ENCODE data around the gene NOS3. TPM values are rescaled to one million over a fixed set of nuclear protein-coding genes. Genes with fewer than 3 reads are reported as not detected.

The NOS3 gene
- total RNA-seq (ENCODE audit: unreplicated experiment) = 0.86 TPM
- long read RNA-seq, partial matches to known transcripts = 1 of 1 reads
- long read RNA-seq, other reads (novel, unspliced or antisense) = 0 of 1 reads

GRCh38 chr7:150990416-150991186 lies at the start of gene NOS3:
Gene NOS3 (plus strand): TSS chr7:150991017. CDS start chr7:150993804, 2,787 bp downstream.
- peaks cover 12% of the 10 kb centered on the region for H3K27me3 Mint-ChIP-seq (ENCODE audit: unreplicated experiment)
- peak within 1 kb of the TSS; percentile 30 for H3K4me3 Mint-ChIP-seq (ENCODE audit: unreplicated experiment)
- no peak for TF ChIP-seq CTCF (IDR thresholded peaks at IDR 0.05; ENCODE audit: partially characterized antibody, unreplicated experiment)
- peaks cover 20% of the 10 kb centered on the region for H3K36me3 Mint-ChIP-seq (ENCODE audit: unreplicated experiment)
- H3K4me1 Mint-ChIP-seq (ENCODE audit: low read depth, unreplicated experiment) = peaks cover 17% of the 10 kb centered on the region
- H3K27ac Mint-ChIP-seq (ENCODE audit: unreplicated experiment) = peak within 1 kb of the TSS; percentile 48
- peaks cover 22% of the 10 kb centered on the region for H3K9me3 Mint-ChIP-seq (ENCODE audit: unreplicated experiment)
- DNase-seq = no peak

DNA sequence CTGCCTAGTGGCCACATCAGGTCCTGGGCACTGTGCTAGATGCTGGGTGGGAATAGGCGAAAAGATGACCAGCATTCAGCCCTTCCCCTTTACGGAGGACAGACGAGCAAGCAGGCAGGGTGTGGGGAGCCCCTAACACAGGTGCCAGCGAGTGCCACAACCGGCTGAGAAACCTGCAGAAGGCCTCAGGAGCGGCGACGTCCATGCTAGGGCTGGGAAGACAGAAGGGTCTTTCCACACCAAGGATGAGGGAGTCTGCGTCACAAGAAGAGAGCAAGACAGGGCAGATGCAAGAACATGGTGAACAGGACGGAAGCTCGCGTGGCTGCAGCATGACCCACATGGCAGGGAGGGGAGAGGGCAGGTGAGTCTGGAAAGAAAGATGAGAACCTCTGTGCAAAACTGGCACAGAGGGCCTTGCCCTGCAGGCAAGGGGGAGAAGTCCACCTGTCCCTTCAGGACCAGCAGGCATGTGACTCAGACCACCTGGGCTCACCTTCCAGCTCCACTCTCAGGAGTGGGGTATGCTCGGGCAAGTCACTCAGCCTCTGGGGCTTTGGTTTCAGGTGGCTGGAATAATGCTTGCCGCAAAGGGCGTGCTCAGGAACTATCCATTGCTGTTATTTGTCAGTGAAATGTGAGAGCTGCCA lies 49.3 kb upstream of the NOS3 start:
- Mint-ChIP-seq H3K9me3 (ENCODE audit: unreplicated experiment) (peaks cover 4% of the 10 kb centered on the region), H3K27ac (ENCODE audit: unreplicated experiment) (no peak overlapping the region), H3K36me3 (ENCODE audit: unreplicated experiment) (no peaks in the 10 kb centered on the region)

GRCh38 chr7:150942001-150942590 lies 48.7 kb upstream of the NOS3 start:
- peaks cover 14% of the 10 kb centered on the region for H3K4me1 Mint-ChIP-seq (ENCODE audit: low read depth, unreplicated experiment)
- no peaks in the 10 kb centered on the region for H3K36me3 Mint-ChIP-seq (ENCODE audit: unreplicated experiment)
- H3K4me3 Mint-ChIP-seq (ENCODE audit: unreplicated experiment) = no peak overlapping the region
- no peak for DNase-seq
- no peak for TF ChIP-seq CTCF (IDR thresholded peaks at IDR 0.05; ENCODE audit: partially characterized antibody, unreplicated experiment)
- H3K27me3 Mint-ChIP-seq (ENCODE audit: unreplicated experiment) = peaks cover 2% of the 10 kb centered on the region
- peaks cover 5% of the 10 kb centered on the region for H3K9me3 Mint-ChIP-seq (ENCODE audit: unreplicated experiment)
- H3K27ac Mint-ChIP-seq (ENCODE audit: unreplicated experiment) = no peak overlapping the region

More for the DNA sequence above, 49.3 kb upstream of the NOS3 start:
- Mint-ChIP-seq H3K4me1 (ENCODE audit: low read depth, unreplicated experiment) (peaks cover 14% of the 10 kb centered on the region), H3K27me3 (ENCODE audit: unreplicated experiment) (peaks cover 2% of the 10 kb centered on the region), H3K4me3 (ENCODE audit: unreplicated experiment) (no peak overlapping the region)
- DNase-seq = no peak
- TF ChIP-seq CTCF (IDR thresholded peaks at IDR 0.05; ENCODE audit: partially characterized antibody, unreplicated experiment) = no peak

GRCh38 chr7:150942591-150943452 lies 48.0 kb upstream of the NOS3 start:
- TF ChIP-seq CTCF (IDR thresholded peaks at IDR 0.05; ENCODE audit: partially characterized antibody, unreplicated experiment) = no peak
- Mint-ChIP-seq H3K4me1 (ENCODE audit: low read depth, unreplicated experiment) (peaks cover 14% of the 10 kb centered on the region), H3K27ac (ENCODE audit: unreplicated experiment) (no peak overlapping the region), H3K27me3 (ENCODE audit: unreplicated experiment) (peaks cover 2% of the 10 kb centered on the region), H3K9me3 (ENCODE audit: unreplicated experiment) (peaks cover 5% of the 10 kb centered on the region), H3K36me3 (ENCODE audit: unreplicated experiment) (no peaks in the 10 kb centered on the region), H3K4me3 (ENCODE audit: unreplicated experiment) (no peak overlapping the region)
- no peak for DNase-seq

All from glutamatergic neuron (in vitro differentiated cells).